Nephron (organoid): ENCODE measurements around the gene TIAL1.

ENCODE experiments used
- H3K27ac Mint-ChIP-seq, 3 experiments: 2 replicates each; pipeline ENCODE4 v1.8.0; 2020; ENCODE audit warnings: mixed read lengths in 3 of 3, mild to moderate bottlenecking in 2 of 3, moderate library complexity in 1 of 3
- H3K27me3 Mint-ChIP-seq: 2 replicates; pipeline ENCODE4 v1.8.0; 2021; ENCODE audit warnings: low read depth, mild to moderate bottlenecking, moderate library complexity, mixed read lengths
- H3K36me3 Mint-ChIP-seq: 2 replicates; pipeline ENCODE4 v1.8.0; 2020; ENCODE audit warnings: low read depth, mixed read lengths
- H3K4me1 Mint-ChIP-seq: 2 replicates; pipeline ENCODE4 v1.8.0; 2020; ENCODE audit warnings: mixed read lengths
- H3K4me3 Mint-ChIP-seq, 3 experiments: 2 replicates each; pipeline ENCODE4 v1.8.0; 2020; ENCODE audit warnings: mild to moderate bottlenecking in 3 of 3, mixed read lengths in 3 of 3, moderate library complexity in 2 of 3
- H3K9me3 Mint-ChIP-seq: 2 replicates; pipeline ENCODE4 v1.8.0; 2020; ENCODE audit warnings: mixed read lengths
- TF ChIP-seq, protein P1 (sequence below), 3 experiments: fragments of 200-600 bp; sonication (generic); IDR thresholded peaks; one replicate each; pipeline ENCODE4 v1.5.0; 2021; ENCODE audit warnings: antibody characterized with exemption in 3 of 3; ENCODE audit not compliant: unreplicated experiment in 3 of 3

Gene TIAL1

DNA sequence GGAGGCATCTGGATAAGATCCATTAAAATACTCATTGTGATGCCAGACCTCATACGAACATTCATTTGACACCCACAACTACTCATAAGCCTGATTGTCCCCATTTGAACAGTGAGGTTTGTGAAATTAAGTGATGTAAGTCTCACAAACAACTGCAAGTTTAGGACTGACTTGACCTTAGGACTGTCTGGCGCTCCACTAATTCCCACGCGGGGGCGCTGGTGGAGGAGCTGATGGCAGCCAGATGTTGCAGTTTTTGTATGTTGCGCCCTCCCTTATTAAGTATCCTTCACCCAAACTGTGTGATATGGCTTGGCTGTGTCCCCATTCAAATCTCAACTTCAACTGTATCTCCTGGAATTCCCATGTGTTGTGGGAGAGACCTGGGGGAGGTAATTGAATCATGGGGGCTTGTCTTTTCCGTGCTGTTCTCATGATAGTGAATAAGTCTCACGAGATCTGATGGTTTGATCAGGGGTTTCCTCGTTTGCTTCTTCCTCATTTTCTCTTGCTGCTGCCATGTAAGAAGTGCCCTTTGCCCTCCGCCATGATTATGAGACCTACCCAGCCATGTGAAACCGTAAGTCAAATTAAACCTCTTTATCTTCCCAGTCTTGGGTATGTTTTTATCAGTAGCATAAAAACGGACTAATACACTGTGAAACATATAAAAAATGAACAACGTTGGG, 20.3 kb upstream of the TIAL1 start:
- TF ChIP-seq, protein P1, sequence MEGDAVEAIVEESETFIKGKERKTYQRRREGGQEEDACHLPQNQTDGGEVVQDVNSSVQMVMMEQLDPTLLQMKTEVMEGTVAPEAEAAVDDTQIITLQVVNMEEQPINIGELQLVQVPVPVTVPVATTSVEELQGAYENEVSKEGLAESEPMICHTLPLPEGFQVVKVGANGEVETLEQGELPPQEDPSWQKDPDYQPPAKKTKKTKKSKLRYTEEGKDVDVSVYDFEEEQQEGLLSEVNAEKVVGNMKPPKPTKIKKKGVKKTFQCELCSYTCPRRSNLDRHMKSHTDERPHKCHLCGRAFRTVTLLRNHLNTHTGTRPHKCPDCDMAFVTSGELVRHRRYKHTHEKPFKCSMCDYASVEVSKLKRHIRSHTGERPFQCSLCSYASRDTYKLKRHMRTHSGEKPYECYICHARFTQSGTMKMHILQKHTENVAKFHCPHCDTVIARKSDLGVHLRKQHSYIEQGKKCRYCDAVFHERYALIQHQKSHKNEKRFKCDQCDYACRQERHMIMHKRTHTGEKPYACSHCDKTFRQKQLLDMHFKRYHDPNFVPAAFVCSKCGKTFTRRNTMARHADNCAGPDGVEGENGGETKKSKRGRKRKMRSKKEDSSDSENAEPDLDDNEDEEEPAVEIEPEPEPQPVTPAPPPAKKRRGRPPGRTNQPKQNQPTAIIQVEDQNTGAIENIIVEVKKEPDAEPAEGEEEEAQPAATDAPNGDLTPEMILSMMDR (IDR thresholded peaks at IDR 0.05; ENCODE audit: unreplicated experiment in 3 of 3), result peak in 1 of 3 experiments; percentile 22

DNA sequence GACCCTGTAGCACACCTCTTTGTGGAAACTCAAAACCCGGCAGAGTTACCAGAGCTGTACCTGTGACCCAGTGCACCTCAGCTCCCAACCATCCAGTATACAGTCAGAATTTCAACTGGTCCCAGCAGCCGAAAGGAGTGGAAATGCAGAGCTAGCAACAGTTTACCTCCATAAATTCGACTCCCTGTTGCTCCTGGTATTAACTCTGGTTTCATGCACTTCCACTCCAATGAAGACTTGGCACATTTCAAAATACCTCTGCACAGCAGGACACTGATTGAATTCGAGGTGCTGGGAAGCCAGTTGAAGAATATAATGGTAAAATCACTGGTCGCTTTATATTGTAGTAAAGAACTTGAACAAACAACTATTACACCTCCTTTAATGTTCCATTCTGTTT, 17.9 kb upstream of the TIAL1 start:
- no peaks in the 10 kb centered on the region for H3K36me3 Mint-ChIP-seq
- H3K4me1 Mint-ChIP-seq, result no peaks in the 10 kb centered on the region
- peaks cover 10% of the 10 kb centered on the region for H3K9me3 Mint-ChIP-seq
- TF ChIP-seq, protein P1 (IDR thresholded peaks at IDR 0.05; ENCODE audit: unreplicated experiment in 3 of 3), result no peak
- H3K27me3 Mint-ChIP-seq, result no peaks in the 10 kb centered on the region
- no peak overlapping the region for H3K27ac Mint-ChIP-seq
- no peak overlapping the region for H3K4me3 Mint-ChIP-seq

More for the DNA sequence above, 20.3 kb upstream of the TIAL1 start:
- peak overlapping the region in 1 of 3 experiments; percentile 37 for H3K27ac Mint-ChIP-seq
- H3K27me3 Mint-ChIP-seq, result no peaks in the 10 kb centered on the region
- no peaks in the 10 kb centered on the region for H3K4me1 Mint-ChIP-seq
- peaks cover 4% of the 10 kb centered on the region for H3K9me3 Mint-ChIP-seq
- H3K4me3 Mint-ChIP-seq, result no peak overlapping the region
- no peaks in the 10 kb centered on the region for H3K36me3 Mint-ChIP-seq

DNA sequence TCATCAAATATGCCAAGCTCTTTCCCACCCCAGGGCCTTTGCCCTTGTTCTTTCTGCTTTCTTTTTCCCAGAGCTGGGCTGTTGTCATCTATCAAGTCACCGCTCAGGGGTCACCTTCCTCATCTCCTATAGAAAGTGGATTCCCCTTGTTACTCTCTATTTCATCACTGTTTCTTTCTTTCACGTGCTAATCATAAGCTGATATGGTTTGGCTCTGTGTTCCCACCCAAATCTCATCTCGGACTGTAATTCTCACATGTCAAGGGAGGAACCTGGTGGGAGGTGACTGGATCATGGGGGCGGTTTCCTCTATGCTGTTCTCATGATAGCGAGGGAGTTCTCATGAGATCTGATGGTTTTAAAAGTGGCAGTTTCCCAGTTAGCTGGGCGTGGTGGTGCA, 17.0 kb upstream of the TIAL1 start:
- Mint-ChIP-seq H3K4me1 (no peaks in the 10 kb centered on the region), H3K9me3 (peaks cover 10% of the 10 kb centered on the region), H3K27me3 (peaks cover 3% of the 10 kb centered on the region), H3K36me3 (no peaks in the 10 kb centered on the region), H3K27ac (no peak overlapping the region), H3K4me3 (no peak overlapping the region)
- TF ChIP-seq, protein P1 (IDR thresholded peaks at IDR 0.05; ENCODE audit: unreplicated experiment in 3 of 3), result no peak

DNA sequence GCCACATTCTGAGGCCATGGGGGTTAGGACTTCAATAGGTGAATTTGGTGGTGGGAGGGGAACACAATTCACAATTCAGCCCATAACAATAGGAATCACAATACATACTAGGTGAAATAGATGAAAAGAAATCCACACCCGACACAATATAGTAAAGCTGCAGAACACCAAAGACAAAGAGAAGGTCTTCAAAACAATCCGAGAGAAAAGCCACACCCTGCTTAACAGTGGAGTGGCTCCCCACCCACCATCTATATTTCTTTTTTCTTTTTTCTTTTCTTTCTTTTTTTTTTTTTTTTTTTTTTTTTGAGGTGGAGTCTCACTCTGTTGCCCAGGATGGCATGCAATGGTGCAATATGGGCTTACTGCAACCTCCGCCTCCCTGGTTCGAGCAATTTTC, 14.7 kb upstream of the TIAL1 start:
- Mint-ChIP-seq H3K4me3 (no peak overlapping the region), H3K4me1 (no peaks in the 10 kb centered on the region), H3K27ac (no peak overlapping the region), H3K9me3 (peaks cover 10% of the 10 kb centered on the region), H3K27me3 (peaks cover 7% of the 10 kb centered on the region), H3K36me3 (no peaks in the 10 kb centered on the region)
- TF ChIP-seq, protein P1 (IDR thresholded peaks at IDR 0.05; ENCODE audit: unreplicated experiment in 3 of 3), result no peak

DNA sequence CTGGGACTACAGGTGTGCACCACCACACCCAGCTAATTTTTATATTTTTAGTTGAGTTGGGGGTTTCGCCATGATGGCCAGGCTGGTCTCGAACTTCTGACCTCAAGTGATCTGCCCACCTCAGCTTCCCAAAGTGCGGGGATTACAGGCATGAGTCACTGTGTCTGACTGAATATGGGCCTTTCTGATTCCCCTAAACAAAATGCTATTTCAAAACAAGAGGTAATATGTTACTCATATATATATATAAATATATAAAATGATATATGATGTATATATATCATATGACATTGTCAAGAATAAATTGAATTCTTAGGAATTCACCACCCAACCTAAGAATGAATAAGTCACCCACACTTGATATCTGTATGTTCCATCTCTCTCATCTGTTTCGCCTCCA, 12.8 kb upstream of the TIAL1 start:
- peaks cover 10% of the 10 kb centered on the region for H3K9me3 Mint-ChIP-seq
- TF ChIP-seq, protein P1 (IDR thresholded peaks at IDR 0.05; ENCODE audit: unreplicated experiment in 3 of 3), result no peak
- H3K4me3 Mint-ChIP-seq, result no peak overlapping the region
- H3K4me1 Mint-ChIP-seq, result no peaks in the 10 kb centered on the region
- H3K27ac Mint-ChIP-seq, result no peak overlapping the region
- peaks cover 7% of the 10 kb centered on the region for H3K27me3 Mint-ChIP-seq
- no peaks in the 10 kb centered on the region for H3K36me3 Mint-ChIP-seq
